Tibial nerve (tissue), 3 donors: ENCODE measurements around the gene LANCL1.

Source experiments
- CTCF ChIP-seq, 5 experiments: fragments of 200-600 bp in 3 of 5; fragments of 450-650 bp in 2 of 5; sonication (generic) in 3 of 5; IDR thresholded peaks; one replicate each; pipeline ENCODE4 v1.5.1; 2016 to 2019; ENCODE audit warnings: antibody characterized with exemption in 5 of 5, mild to moderate bottlenecking in 3 of 5, moderate library complexity in 2 of 5
- POLR2A ChIP-seq, 2 donors: fragments of 450-650 bp; IDR thresholded peaks; one replicate each; pipeline ENCODE4 v1.6.1; 2017; ENCODE audit warnings: antibody characterized with exemption in 2 of 2, mild to moderate bottlenecking in 2 of 2, moderate library complexity in 2 of 2

DNA sequence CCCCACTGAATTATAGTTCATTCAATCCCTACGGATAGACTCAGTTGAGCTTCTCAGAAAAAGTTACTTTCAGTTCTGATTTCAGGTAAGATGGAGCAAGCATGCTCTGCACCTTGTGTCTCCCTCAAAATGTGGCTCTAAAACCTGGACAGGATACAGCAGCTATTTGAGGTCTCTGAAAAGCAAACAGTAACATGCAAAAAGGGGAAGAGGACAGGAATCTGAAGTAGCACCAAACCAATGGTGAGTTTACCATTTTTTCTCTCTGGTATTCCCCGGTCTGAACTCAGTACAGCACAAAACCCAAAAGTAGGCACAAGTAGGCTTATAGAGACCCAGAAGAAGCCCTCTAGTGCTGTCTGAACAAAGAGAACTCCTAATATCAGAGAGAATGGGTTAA is 34.1 kb downstream of the LANCL1 start:
- TF ChIP-seq CTCF (IDR thresholded peaks at IDR 0.05) (no peak), POLR2A (IDR thresholded peaks at IDR 0.05) (no peak)
